ENCODE measurements around the gene MED28. TPM values are rescaled to one million over a fixed set of nuclear protein-coding genes. Genes with fewer than 3 reads are reported as not detected.

The MED28 gene
- total RNA-seq, 1 donor = 11.4 TPM

DNA sequence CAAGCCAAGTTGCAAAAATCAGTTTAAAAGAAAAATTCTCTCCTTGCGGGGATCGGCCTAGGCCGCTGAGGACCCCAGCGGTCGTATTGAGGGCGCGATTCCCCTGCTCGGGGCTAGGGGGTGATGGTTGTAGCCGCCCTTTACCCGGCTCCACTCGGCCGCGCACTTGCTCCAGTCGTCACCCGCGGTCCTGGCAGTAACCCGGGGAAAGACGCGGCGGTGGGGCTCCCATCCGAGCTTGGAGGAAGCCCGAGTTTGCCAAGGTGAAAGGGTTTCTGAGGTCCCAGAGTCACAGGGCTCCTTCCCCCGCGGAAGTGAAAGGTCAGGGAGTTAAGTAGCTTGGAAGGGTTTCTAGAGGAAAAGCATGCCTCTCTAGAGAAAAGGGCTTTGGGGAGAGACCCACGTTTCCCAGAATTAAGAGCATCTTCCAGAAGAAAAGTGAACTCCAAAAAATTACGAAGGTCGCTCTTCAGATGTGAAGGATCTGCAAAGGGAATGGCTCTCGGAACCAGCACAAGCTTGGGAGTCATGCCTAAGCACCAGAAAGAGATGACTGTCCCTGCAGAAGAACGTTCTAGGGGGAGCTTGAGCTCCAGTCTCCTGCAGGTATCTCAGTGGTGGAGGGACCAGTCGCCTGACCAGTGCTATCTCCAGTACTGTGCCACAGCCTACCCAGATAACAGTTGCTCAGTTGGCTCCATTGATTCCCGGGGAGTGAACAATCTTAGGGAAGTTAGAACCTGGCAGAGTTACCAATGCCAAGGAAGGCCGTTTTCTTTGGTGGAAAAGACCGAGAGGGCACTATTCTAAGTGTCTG lies 36.6 kb upstream of the MED28 start:
- no peak for TF ChIP-seq CTCF (IDR thresholded peaks at IDR 0.05; ENCODE audit: insufficient read depth, low read length)
- DNase-seq (ENCODE audit: low read depth) = peak; percentile 22
- peak overlapping the region; percentile 85 for H3K4me3 ChIP-seq (ENCODE audit: low read depth, low read length)

DNA sequence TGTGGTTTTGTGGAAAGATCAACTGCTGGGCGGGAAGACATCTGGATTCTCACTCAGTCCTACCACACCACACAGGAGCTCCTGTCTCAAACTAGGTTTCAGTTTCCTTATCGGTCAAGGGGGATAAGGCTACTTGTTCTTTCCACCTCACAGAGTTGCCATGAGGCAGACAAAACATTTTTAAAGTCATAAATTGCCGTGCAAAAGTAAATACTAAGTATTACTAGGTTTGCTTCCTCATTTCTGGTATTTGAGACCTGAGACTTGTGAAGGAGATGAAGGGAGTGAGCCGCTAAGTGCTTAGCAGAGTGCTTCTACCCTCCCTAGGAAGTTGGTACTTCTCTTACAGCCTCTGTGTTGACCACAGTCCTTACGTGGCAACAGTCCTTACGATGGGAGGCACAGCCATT lies 36.0 kb upstream of the MED28 start:
- H3K4me3 ChIP-seq (ENCODE audit: low read depth, low read length) = peak overlapping the region; percentile 85
- no peak for TF ChIP-seq CTCF (IDR thresholded peaks at IDR 0.05; ENCODE audit: insufficient read depth, low read length)
- peak; percentile 18 for DNase-seq (ENCODE audit: low read depth)

- DNase-seq (ENCODE audit: low read depth) = peak; percentile 65
- no peak for TF ChIP-seq CTCF (IDR thresholded peaks at IDR 0.05; ENCODE audit: insufficient read depth, low read length)
- no peak overlapping the region for H3K4me3 ChIP-seq (ENCODE audit: low read depth, low read length)
Observed at GRCh38 chr4:17580969-17581368, 33.5 kb upstream of the MED28 start.

DNA sequence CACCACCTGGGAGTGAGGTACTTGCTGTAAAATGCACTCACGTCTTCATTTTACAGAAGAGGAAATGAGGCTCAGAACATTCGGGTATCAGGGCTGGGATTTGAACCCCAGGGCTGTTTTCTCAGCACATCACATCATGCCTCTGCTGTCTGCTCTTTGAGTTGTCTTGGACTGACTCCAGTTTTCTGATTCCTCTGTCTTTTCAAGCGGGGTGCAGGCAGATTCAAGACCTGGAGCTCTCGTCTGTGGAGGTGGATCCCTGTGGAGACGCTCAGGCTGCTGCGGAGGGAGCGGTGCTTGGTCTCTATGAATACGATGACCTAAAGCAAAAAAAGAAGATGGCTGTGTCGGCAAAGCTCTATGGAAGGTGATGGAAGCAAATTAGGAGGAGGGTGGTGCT lies 31.2 kb upstream of the MED28 start:
- no peak for TF ChIP-seq CTCF (IDR thresholded peaks at IDR 0.05; ENCODE audit: insufficient read depth, low read length)
- no peak for DNase-seq (ENCODE audit: low read depth)
- H3K4me3 ChIP-seq (ENCODE audit: low read depth, low read length) = no peak overlapping the region

GRCh38 chr4:17583941-17584340 lies 30.5 kb upstream of the MED28 start:
- TF ChIP-seq CTCF (IDR thresholded peaks at IDR 0.05; ENCODE audit: insufficient read depth, low read length) = no peak
- DNase-seq (ENCODE audit: low read depth) = no peak
- H3K4me3 ChIP-seq (ENCODE audit: low read depth, low read length) = no peak overlapping the region

DNA sequence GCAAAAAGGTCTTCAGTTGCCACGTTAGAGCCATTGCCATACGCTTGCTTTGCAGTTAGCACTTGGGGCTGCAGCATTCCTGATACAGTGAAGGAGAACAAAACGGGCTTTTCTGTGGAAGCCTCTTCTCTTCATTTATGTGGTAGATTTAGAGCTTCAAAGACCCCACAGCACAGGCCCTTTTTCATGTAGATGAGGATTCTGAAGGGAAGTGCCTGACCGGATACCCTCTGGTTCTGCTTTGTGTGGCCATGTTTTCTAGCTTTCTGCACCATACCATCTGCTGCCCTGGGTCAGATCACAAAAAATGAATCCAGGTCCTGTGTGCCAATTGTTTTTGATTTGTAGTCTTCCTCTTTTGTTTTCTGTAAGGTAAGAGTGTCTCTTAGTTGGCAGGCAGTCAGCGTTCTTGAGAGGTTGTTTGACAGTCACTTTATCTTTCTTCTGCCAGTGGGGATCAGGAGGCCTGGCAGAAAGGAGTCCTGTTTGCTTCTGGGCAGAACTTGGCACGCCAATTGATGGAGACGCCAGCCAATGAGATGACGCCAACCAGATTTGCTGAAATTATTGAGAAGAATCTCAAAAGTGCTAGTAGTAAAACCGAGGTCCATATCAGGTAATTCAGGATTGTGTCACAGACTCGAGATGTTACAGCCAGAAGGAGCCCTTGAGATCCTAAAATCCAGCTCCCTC lies 29.8 kb upstream of the MED28 start:
- no peak for TF ChIP-seq CTCF (IDR thresholded peaks at IDR 0.05; ENCODE audit: insufficient read depth, low read length)
- H3K4me3 ChIP-seq (ENCODE audit: low read depth, low read length) = no peak overlapping the region
- DNase-seq (ENCODE audit: low read depth) = no peak

Data from fibroblast of the aortic adventitia (primary cell).